RWPE1 (cell line): ENCODE data around the gene SCAP.

Experiments
- CTCF ChIA-PET: fragments of 350-600 bp; sonication (Branson Sonifier 250); formaldehyde crosslinking; extraction: SDS; loops from one replicate; lab custom pipeline; 2021; lab: Yijun Ruan, JAX
- POLR2A ChIA-PET: fragments of 400-600 bp; formaldehyde crosslinking; extraction: SDS; loops from one replicate; lab custom pipeline; 2020; ENCODE audit warnings: antibody characterized with exemption; ENCODE audit not compliant: low non-redundant PET; lab: Yijun Ruan, JAX
- DNase-seq: peaks from one replicate; pipeline ENCODE4 v3.0.0; 2012; ENCODE audit warnings: low spot score
- H3K27ac ChIP-seq: fragments of 450-650 bp; 2 replicates; pipeline ENCODE4 v1.5.1; 2017
- TF ChIP-seq, protein P1 (sequence below): fragments of 450-650 bp; conservative IDR thresholded peaks from 2 replicates; pipeline ENCODE4 v1.5.1; 2017; ENCODE audit warnings: low read depth, mild to moderate bottlenecking

Gene SCAP

DNA sequence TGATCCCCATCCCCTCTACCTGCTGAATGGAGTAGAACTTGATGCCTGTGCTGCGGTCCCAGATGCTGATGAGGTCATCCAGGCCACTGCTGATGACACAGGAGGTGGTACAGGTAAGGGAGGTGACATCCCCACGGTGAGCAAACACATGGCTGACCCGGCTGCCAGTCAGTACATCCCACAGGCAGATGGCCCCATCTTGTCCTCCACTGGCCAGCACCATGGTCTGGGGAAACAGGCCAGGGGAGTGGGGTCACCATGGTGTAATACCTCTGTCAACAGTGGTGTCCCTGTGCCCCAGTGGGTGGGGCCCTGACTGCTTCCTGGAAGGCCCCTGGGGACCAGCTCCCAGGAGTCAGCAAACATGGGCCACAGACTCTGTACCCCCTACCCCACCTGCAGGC is 61.6 kb downstream of the SCAP start:
- CTCF ChIA-PET: no interaction called here
- DNase-seq: no peak
- POLR2A ChIA-PET: no interaction called here
- H3K27ac ChIP-seq: peak overlapping the region; percentile 52
- TF ChIP-seq, protein P1, sequence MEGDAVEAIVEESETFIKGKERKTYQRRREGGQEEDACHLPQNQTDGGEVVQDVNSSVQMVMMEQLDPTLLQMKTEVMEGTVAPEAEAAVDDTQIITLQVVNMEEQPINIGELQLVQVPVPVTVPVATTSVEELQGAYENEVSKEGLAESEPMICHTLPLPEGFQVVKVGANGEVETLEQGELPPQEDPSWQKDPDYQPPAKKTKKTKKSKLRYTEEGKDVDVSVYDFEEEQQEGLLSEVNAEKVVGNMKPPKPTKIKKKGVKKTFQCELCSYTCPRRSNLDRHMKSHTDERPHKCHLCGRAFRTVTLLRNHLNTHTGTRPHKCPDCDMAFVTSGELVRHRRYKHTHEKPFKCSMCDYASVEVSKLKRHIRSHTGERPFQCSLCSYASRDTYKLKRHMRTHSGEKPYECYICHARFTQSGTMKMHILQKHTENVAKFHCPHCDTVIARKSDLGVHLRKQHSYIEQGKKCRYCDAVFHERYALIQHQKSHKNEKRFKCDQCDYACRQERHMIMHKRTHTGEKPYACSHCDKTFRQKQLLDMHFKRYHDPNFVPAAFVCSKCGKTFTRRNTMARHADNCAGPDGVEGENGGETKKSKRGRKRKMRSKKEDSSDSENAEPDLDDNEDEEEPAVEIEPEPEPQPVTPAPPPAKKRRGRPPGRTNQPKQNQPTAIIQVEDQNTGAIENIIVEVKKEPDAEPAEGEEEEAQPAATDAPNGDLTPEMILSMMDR: no peak

DNA sequence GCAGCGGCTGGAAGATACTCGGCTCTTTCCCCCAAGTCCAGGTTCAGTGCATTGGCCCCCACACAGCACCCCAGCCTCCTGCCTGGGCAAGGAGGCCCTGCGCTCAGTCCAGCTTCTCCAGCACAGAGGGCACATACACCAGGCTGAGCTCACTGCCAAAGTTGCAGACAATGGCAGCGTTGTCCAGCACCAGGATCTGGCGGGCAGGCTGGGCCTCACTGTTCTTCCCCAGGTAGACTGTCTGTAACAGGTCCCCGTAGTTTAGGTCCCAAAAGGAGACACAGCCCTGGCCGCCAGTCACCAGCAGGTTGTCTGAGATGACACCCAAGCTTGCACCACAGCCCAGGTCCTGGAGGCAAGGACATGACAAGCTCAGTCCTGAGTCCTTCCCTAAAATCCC is 62.0 kb downstream of the SCAP start:
- H3K27ac ChIP-seq: peak overlapping the region; percentile 52
- TF ChIP-seq, protein P1: no peak
- CTCF ChIA-PET: no interaction called here
- POLR2A ChIA-PET: no interaction called here
- DNase-seq: no peak

DNA sequence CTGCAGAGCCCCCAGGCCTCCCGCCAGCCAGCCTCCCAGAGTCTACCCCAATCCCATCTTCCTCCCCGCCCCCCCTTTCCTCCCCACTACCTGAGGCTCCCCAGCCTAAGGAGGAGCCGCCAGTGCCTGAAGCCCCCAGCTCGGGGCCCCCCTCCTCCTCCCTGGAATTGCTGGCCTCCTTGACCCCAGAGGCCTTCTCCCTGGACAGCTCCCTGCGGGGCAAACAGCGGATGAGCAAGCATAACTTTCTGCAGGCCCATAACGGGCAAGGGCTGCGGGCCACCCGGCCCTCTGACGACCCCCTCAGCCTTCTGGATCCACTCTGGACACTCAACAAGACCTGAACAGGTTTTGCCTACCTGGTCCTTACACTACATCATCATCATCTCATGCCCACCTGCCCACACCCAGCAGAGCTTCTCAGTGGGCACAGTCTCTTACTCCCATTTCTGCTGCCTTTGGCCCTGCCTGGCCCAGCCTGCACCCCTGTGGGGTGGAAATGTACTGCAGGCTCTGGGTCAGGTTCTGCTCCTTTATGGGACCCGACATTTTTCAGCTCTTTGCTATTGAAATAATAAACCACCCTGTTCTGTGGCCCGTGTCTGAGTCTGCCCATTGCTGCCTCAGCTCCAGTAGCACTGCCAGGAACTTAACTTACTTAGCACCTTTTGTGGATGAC is 62.8 kb downstream of the SCAP start:
- POLR2A ChIA-PET: no interaction called here
- H3K27ac ChIP-seq: peak overlapping the region; percentile 52
- DNase-seq: no peak
- TF ChIP-seq, protein P1: no peak
- CTCF ChIA-PET: interaction anchor here (0.7 to 1.0 kb wide), 2 partner anchors 8 to 11 kb away, joined by 3 to 4 read pairs; no protein-coding TSS in a partner anchor

DNA sequence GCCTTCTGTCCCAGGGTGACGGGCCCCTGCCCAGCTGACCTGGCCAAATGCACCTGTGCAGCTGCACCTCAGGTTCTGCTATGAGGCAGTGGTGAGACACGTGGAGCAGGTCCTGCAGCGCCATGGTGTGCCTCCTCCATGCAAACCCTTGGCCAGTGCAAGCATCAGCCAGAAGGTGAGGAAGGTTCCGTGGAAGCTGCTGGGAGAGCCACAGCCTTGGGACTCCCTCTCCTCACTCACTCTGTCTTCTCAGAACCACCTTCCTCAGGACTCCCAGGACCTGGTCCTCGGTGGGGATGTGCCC is 63.3 kb downstream of the SCAP start:
- POLR2A ChIA-PET: no interaction called here
- no peak for DNase-seq
- CTCF ChIA-PET: interaction anchor here (0.7 kb wide), 1 partner anchor 8 kb away, joined by 3 read pairs; no protein-coding TSS in a partner anchor
- H3K27ac ChIP-seq: peak overlapping the region; percentile 52
- TF ChIP-seq, protein P1: no peak

DNA sequence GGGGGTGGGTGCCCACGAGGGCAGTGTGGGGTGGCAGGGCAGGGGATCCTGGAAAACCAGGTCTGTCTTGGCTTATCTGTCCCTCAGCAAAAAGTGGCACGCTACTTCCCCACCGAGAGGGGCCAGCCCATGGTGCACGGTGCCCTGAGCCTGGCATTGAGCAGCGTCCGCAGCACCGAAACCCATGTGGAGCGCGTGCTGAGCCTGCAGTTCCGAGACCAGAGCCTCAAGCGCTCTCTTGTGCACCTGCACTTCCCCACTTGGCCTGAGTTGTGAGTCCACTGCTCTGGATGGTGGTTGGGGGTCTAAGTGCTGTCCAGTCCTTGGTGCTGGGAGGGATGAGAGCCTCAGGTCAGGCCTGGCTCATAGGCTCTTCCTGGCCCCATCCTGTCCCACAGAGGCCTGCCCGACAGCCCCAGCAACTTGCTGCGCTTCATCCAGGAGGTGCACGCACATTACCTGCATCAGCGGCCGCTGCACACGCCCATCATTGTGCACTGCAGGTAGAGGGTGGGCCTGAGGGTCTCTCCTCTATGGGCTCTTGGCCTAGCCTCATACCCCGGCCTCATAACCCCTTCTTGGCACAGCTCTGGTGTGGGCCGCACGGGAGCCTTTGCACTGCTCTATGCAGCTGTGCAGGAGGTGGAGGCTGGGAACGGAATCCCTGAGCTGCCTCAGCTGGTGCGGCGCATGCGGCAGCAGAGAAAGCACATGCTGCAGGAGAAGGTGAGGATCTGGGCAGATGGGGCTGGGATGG is 63.9 kb downstream of the SCAP start:
- CTCF ChIA-PET: interaction anchor here (0.7 kb wide), 1 partner anchor 9 kb away, joined by 3 read pairs; no protein-coding TSS in a partner anchor
- POLR2A ChIA-PET: no interaction called here
- no peak for DNase-seq
- H3K27ac ChIP-seq: peak overlapping the region; percentile 52
- TF ChIP-seq, protein P1: no peak

DNA sequence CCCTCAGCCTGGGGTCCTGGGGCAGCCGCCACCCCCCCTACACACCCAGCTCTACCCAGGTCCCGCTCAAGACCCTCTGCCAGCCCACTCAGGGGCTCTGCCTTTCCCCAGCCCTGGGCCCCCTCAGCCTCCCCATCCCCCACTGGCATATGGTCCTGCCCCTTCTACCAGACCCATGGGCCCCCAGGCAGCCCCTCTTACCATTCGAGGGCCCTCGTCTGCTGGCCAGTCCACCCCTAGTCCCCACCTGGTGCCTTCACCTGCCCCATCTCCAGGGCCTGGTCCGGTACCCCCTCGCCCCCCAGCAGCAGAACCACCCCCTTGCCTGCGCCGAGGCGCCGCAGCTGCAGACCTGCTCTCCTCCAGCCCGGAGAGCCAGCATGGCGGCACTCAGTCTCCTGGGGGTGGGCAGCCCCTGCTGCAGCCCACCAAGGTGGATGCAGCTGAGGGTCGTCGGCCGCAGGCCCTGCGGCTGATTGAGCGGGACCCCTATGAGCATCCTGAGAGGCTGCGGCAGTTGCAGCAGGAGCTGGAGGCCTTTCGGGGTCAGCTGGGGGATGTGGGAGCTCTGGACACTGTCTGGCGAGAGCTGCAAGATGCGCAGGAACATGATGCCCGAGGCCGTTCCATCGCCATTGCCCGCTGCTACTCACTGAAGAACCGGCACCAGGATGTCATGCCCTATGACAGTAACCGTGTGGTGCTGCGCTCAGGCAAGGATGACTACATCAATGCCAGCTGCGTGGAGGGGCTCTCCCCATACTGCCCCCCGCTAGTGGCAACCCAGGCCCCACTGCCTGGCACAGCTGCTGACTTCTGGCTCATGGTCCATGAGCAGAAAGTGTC is 64.7 kb downstream of the SCAP start:
- ChIA-PET POLR2A (no interaction called here), CTCF (interaction anchor here (0.8 kb wide), 1 partner anchor 10 kb away, joined by 3 read pairs; no protein-coding TSS in a partner anchor)
- TF ChIP-seq, protein P1: no peak
- H3K27ac ChIP-seq: no peak overlapping the region
- DNase-seq: no peak
